K562 (cell line): ENCODE measurements around the gene WASF2.

Experiments used
- CBX1 ChIP-seq: sonication (generic); IDR thresholded peaks from 2 replicates; pipeline ENCODE4 v1.6.1; 2016; ENCODE audit warnings: antibody characterized with exemption, low read depth, mild to moderate bottlenecking
- CTCF ChIP-seq, 3 experiments: IDR thresholded peaks in 2 of 3; conservative IDR thresholded peaks in 1 of 3; 2 replicates each; pipeline ENCODE4 v1.5.1; 2011 to 2012; ENCODE audit warnings: low read length in 3 of 3, mild to moderate bottlenecking in 3 of 3, control low read depth in 2 of 3, improper control_type of control experiment in 1 of 3, inconsistent platforms in 1 of 3, low read depth in 1 of 3, mixed read lengths in 1 of 3, moderate library complexity in 1 of 3; ENCODE audit not compliant: insufficient read depth in 2 of 3
- ELK3 ChIP-seq: fragments of 450-650 bp; formaldehyde crosslinking; IDR thresholded peaks from 2 replicates; pipeline ENCODE4 v1.4.0; 2020; ENCODE audit warnings: mild to moderate bottlenecking
- ESRRB ChIP-seq: fragments of 250-450 bp; sonication (Bioruptor Pico); IDR thresholded peaks from 2 replicates; pipeline ENCODE4 v1.5.0; 2020; ENCODE audit warnings: mild to moderate bottlenecking, moderate library complexity, borderline replicate concordance
- FOXP4 ChIP-seq: sonication (generic); formaldehyde crosslinking; IDR thresholded peaks from 2 replicates; pipeline ENCODE4 v1.8.0; 2022; ENCODE audit warnings: mild to moderate bottlenecking, missing genetic modification reagents, borderline replicate concordance
- SMC3 ChIP-seq: conservative IDR thresholded peaks from 2 replicates; pipeline ENCODE4 v1.6.1; 2011; ENCODE audit warnings: low read depth, low read length, improper control_type of control experiment; ENCODE audit not compliant: insufficient read depth
- U2AF2 ChIP-seq: fragments of 200-400 bp; formaldehyde crosslinking; optimal IDR thresholded peaks from 2 replicates; pipeline ENCODE3; 2017; ENCODE audit warnings: low read depth, mild to moderate bottlenecking, low read length
- ZFX ChIP-seq: sonication (generic); formaldehyde crosslinking; IDR thresholded peaks from 2 replicates; pipeline ENCODE4 v1.8.0; 2022; ENCODE audit warnings: mild to moderate bottlenecking, missing genetic modification reagents, moderate library complexity

- TF ChIP-seq ZFX (CRISPR knock-in tag) = no peak
- no peak for TF ChIP-seq CBX1
- TF ChIP-seq U2AF2 = no peak
- no peak for TF ChIP-seq ESRRB (CRISPR knock-in tag)
- no peak for TF ChIP-seq FOXP4 (CRISPR knock-in tag)
- no peak for TF ChIP-seq SMC3
- TF ChIP-seq CTCF (IDR thresholded peaks at IDR 0.05 in 2 of 3, conservative IDR thresholded peaks at IDR 0.05 in 1 of 3; ENCODE audit: insufficient read depth in 2 of 3, low read depth in 1 of 3, low read length in 3 of 3) = no peak
- no peak for TF ChIP-seq ELK3 (CRISPR knock-in tag)
Observed at GRCh38 chr1:27473755-27474154, 16.2 kb downstream of the WASF2 start.
